Measurements from ENCODE around the gene C1GALT1.

C1GALT1 gene

DNA sequence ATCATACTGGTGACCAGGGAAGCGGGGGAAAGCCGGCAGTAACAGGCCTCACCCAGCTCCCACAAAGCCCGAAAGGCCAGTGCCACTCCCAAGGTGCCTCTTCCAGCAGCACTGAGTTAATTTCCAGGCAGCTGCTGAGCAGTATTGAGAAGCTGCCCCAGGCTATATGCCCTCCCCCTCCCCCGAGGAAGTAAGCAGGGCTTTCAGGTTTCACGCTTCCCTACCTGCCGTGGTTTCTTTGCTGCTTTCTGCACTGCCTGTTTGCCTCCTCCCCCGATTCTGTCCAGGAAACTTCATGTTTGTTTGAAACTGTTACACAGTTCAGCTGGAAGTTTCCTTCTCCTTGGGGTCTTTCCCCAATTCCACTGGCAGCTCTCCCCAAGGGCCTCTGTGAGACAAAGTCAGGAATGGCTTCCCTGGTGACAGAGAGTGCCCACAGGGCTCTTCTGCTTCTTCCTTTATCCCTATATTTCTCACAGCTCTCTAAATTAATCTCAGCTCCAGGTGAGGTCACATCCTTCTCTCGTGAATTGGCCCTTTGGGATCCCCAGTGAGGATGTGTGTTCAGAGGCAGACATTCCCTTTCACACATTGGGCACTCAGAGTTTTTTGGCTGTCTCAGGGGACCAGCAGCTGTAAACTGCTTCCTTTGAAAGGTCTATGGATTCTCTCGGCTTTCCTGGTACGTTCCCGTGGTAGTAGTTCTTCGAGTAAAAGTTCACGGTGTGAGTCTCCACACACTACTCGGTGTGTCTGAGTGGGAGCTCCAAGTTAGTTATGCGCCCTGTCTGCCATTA lies 19.4 kb downstream of the C1GALT1 start:
- DNase-seq (ENCODE audit: low spot score) = peak; percentile 58

DNA sequence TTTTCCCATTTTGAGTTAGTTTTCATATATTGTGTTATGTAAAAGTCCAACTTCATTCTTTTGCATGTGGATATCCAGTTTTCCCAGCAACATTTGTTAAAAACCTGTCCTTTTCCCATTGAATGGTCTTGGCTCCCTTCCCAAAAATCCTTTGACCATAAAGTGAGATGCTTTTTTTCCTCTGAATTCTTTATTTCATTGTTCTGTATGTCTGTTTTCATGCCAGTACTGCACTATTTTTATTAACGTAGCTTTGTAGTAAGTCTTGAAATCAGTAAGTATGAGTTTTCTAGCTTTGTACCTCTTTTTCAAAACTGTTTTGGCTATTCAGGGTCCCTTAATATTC lies 20.0 kb downstream of the C1GALT1 start:
- no peak for DNase-seq (ENCODE audit: low spot score)

DNA sequence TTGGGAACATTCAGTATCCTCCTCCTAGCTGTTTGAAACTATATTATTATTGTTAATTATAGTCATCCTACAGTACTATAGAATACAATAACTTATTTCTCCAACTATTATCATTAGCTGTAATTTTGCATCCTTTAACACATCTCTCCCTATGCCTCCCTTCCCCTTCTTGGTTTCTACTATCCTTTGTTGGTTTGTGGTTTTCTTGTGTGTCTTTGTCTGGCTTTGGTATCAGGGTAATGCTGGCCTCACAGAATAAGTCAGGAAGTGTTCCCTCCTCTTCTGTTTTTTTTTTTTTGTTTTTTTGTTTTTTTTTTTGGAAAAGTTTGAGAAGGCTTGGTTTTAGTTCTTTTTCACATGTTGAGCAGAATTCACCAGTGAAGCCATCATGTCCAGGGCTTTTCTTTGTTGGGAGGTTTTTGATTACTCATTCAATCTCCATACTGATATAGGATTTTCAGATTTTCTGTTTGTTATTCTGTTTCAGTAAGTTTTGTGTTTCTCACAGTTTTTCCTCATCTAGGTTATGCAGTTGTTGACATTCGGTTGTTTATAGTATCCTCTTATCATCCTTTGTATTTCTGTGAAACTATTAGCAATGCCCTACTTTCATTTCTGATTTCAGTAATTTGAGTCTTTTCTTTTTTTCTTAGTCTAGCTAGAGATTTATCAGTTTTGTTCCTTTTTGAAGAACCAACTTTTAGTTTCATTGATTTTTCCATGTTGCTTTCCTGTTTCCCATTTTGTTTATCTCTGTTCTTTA lies 21.6 kb downstream of the C1GALT1 start:
- no peak for DNase-seq (ENCODE audit: low spot score)

DNA sequence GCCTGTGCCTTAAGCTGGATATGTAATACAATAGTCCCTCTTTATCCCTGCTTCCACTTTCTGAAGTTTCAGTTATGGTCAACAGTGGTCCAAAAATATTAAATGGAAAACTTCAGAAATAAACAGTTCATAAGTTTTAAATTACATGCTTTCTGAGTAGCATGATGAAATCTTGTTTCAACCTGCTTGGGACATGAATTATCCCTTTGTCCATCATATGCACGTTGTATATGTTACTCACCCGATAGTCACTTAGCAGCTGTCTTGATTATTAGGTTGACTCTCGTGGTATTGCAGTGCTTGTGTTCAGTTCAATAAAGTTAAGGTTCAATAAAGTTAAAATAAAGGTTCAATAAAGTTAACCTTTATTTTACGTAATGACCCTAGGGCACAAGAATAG lies 25.5 kb downstream of the C1GALT1 start:
- DNase-seq (ENCODE audit: low spot score) = no peak

DNA sequence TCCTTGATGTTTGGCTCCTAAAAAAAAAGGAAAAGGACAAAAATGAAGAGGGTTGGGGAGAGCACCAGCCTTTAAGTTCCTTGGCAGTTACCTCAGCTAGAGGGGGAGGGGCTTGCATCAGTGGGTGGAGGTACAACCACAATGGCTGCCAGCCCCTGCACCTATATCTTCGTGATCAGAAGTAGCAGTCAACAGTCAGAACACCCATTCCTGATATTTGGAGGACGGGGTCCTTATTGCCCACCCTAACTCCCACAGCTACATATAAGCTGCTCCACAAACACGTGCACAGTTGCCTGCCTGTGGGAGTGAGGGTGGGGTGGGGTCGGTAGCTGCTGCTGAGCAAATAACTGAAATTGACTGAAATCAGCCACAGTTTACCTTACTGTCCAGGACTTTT lies 26.2 kb downstream of the C1GALT1 start:
- DNase-seq (ENCODE audit: low spot score) = no peak

DNA sequence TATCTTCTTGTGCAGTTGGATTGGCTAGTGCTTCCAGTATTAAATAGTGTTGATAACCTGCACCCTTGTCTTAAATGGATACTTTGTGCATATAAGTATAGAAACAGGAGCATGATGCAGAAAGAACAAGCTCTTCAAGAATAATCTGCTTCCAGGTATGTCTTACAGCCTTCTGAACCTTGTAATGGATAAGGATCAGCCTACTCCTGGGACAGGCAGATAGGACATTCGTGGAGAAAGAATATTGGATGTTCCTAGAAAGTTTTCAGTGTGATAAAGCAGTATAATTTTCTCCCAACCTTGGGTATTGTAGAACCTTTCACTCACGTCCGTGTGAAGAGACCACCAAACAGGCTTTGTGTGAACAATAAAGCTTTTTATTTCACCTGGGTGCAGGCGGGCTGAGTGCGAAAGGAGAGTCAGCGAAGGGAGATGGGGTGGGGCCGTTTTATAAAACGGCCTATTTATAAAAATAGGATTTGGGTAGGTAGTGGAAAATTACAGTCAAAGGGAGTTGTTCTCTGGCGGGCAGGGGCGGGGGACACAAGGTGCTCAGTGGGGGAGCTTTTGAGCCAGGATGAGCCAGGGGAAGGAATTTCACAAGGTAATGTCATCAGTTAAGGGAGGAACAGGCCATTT lies 27.2 kb downstream of the C1GALT1 start:
- no peak for DNase-seq (ENCODE audit: low spot score)

DNA sequence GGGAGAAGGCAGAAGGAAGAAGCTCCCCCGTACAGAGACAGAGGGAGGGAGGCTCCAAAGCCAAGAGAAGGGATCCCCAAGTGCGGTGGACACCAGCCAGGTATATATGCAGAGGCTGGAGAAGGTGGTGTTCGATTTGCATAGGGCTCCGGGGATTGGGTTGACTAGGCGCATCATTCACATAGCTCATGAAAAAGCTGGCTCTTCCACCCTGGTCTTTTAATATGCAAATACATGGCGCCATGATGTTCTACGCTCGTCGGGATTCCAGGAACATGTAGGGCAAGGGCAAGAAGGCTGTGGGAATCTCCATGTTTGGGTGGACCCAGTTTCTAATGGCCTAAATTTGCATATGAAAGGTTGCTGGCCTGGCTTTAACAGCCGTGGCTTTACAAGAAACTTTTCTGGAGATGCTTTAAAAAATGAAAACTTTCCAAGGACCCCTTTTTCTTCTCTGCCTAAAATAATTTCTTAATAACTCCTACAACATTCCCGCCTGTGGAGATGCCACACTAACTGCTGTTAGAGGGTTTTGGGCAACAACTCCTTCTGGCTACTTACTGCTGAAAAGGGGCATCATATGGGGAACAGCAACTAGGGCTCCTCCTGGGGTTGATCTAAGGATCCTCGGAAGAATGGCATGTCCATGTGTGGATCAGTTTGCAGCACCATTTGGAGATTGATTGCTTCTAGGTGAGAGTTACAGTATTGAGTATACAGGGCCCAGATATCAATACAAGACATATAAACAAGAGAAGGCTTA lies 28.3 kb downstream of the C1GALT1 start:
- no peak for DNase-seq (ENCODE audit: low spot score)

DNA sequence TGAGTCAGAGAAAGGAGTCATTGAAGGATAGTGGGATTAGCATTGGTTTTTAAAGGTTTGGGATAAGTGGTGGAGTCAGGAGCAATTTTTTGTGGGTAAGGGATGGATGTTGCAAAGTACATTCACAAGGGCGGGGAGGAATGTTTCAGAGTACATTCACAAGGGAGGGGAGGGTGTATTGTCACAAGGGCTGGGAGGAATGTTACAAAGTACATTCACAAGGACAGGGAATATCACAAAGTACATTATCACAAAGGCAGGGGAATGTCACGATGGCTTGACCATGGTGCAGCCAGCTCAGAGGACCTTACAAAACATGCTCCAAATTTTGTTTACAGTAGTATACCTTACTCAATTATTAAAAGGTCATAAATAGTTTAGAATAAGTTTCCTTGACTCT lies 30.3 kb downstream of the C1GALT1 start:
- DNase-seq (ENCODE audit: low spot score) = no peak

DNA sequence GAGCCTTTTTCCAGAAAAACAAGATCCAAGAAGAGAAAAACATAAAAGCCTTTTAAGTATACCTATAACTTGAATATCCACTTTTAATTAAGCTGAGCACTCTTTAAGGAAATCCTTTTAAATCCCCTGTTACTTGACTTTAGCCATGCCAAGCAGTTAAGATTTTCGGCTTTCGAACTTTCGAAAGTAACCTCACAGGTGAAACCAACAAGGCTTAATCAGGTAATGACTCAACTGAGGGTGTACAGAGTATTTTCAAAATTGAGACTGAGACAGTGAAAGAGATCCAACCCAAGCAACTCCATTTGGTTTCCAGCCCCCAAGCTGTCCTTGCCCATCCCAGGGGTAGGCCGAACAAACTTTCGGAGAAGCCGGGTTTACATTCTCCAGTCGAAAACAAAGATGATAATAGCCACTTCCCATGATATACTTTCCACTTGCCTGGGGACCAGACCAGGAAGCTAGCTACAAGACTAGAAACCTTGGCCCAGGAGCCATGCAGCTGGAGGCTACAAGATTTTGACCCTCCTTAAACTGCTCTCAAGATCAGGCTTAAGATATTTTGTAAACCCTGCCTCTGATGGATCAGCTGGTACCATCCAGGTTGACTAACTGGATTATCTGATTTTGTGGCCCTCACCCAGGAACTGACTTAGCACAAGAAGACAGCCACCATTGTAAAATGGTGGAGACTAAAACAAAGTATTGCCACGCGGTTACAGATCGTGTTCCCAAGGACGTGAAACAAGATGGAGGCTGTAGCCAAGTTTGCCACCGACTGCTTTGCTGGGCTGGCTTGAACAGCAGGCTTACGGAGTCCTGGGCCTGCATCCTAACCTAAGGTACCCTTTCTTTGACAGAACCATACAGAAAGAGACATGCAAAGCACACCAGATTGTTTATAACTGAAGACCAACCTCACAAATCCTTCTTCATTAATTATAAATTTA lies 32.3 kb downstream of the C1GALT1 start:
- DNase-seq (ENCODE audit: low spot score) = no peak

DNA sequence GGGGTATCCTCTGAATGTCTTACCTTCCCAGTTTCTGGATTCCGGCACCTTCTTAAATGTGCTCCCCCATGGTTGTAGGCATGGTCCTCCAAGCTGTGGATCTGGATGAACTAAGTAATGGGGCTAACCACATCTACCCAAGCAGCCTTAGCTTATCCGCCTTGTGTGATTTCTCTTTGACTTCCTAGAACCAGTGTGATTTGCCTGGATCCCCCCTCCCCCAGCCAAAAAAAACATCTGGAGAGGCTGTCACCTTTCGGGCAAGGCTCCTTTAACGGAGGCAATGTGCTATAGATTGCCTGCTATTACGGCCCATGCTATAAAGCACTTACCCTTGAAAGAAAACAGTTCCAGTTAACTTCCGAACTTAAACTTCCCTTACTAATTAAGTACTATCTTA lies 33.9 kb downstream of the C1GALT1 start:
- DNase-seq (ENCODE audit: low spot score) = no peak

DNA sequence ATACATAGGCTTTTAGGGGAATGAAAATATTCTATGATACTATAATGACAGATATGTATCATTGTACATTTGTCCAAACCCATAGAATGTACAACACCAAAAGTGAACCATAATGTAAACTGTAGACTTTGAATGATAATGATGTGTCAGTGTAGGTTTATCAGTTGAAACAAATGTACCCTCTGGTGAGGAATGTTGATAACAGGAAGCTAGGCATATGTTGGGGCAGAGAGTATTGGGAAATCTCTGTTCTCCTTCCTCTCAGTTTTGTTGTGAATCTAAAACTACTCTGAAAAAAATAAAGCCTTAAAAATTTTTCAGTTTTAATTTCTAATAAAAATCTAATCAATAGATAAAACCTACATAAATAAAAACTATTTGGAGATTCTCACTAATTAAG lies 36.9 kb downstream of the C1GALT1 start:
- no peak for DNase-seq (ENCODE audit: low spot score)

DNA sequence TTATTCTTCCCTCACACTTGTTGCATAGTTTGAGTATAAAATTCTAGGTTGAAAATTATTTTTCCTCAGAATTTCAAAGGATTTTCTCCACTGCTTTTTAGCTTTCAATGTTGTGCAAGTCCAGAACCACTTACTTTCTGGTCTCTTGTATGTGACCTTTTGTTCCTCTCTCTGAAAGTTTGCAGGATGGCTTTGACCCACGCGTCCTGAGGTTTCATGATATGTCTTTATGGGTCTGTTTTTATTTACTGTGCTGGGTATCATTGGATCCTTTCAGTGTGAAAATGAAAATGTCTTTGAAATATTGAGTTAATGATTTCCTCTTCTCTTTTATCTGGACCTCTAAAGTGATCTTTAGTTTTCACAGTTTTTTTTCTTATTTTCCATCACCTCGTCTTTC lies 38.5 kb downstream of the C1GALT1 start:
- no peak for DNase-seq (ENCODE audit: low spot score)

DNA sequence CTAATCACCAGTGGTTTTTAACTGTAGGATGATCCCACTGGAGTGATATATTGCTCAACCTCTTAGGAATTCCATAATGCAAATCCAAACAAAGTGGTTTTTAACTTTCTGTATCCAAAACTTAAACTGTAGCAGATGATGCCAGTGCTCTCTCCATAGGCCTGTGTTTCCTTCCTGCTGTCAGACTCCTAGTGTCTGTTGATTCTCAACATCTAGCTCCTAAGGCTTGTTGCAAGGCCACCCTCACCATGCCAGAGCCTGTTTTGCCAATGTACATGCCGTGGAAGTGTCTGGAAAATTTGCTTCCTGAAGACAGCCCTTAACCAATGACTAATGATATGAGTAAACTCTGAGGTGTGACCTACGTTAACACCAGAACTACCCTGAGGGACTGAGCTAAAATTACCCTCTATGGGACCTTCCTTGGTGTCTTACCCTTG lies 39.3 kb downstream of the C1GALT1 start:
- no peak for DNase-seq (ENCODE audit: low spot score)

DNA sequence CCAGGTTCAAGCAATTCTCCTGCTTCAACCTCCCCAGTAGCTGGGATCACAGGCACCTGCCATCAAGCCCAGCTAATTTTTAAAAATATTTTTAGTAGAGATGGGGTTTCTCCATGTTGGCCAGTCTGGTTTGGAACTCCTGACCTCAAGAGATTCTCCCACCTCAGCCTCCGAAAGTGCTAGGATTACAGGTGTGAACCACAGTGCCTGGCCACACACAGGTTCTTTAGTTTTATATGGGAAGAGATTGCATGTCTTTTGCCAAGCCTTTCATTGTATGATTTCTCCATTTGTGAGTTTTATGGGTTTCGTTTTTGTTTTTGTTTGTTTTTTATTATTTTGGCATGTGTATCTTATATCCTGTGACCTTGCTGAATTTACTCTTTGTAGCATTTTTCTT lies 40.9 kb downstream of the C1GALT1 start:
- DNase-seq (ENCODE audit: low spot score) = no peak

DNA sequence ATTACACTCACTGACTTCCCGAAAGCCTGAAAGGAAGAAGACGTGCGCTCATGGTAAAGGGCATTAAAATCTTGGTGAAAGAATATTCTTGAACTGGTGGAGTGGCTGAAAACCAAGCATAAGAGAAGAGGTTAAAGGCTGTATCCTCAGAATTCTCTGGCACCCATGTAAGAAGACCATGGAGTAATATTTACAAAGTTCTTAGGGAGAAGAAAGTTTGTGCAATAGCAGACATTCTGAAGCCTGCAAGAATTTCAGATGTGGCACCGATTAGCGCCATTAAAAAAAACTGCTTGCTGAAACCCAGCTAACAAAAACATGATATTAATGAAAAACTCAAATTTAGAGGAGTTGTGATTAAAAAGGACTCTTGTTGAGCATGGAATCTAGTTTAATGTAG lies 44.1 kb downstream of the C1GALT1 start:
- no peak for DNase-seq (ENCODE audit: low spot score)

DNA sequence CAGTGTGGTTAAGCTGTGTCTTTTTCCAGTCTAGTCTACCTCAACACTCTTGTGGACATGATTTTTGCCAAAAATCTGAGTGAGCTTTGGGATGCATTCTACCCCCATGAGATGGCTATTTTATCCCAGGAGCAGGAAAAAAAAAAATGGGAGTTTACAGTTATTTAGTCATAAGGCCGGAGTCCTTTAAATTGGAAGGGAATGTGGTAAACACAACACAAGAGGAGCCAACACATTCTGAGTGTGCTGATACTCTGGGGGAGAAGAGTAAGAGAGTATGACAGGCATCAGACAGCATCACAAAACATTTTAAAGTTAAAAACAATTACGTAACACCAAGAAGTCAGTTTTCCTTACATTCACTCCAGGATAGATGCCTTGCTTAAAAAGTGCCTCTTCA lies 46.1 kb downstream of the C1GALT1 start:
- DNase-seq (ENCODE audit: low spot score) = no peak

DNA sequence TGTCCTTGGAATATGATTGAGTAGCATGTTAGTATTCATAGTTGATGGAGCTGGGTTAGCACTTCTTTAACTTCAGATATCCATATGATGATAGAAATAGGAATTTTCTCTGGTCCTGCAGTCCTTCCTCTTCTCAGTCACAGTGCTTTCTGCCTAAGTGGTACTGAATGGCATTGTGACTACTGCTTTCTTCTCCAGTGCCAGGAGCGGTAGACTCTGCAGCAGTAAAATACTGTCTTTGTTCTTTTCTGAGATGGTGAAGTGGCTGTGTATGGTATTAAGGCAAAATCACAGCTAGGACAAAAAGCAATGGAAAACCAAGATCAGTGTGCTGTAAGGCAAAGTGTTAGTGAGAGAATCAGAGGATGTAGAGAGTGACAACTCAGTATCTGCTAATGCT lies 46.6 kb downstream of the C1GALT1 start:
- no peak for DNase-seq (ENCODE audit: low spot score)

DNA sequence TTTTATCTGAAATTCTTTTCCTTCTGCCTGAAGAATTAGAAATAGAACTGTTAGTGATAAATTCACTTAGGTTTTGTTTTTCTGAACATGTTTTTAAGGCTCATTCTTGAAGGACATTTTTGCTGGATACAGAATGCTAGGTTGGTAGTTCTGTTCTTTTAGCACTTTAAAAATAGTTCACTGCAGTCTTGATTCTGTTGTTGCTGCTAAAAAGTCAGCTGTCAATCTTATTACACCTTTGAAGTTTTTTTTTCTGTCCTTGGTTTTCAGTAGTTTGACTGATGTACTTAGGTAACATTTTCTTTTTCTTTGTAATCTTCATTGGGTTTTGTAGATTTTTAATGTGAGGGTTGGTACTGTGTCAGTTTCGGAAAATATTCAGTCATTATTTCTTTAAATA lies 48.7 kb downstream of the C1GALT1 start:
- no peak for DNase-seq (ENCODE audit: low spot score)

DNA sequence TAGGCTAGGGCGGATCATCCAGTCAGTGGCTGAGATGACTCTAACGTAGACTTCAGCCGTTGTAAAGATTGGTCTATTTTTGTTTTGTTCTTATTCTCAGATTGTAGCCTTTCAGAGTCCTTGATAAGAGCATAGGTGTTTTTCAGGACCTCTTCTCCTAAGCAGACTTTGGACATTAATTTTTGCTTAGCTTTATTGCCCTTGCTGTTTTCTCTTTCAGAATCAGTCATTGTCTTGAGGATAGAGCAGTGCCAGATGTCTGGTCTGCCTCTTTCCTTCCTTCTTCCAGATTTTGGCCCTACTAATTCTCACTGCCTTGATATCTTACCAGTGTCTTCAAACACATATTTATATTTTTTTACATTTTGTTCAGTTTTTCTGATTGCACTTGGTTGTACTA lies 49.5 kb downstream of the C1GALT1 start:
- DNase-seq (ENCODE audit: low spot score) = no peak

DNA sequence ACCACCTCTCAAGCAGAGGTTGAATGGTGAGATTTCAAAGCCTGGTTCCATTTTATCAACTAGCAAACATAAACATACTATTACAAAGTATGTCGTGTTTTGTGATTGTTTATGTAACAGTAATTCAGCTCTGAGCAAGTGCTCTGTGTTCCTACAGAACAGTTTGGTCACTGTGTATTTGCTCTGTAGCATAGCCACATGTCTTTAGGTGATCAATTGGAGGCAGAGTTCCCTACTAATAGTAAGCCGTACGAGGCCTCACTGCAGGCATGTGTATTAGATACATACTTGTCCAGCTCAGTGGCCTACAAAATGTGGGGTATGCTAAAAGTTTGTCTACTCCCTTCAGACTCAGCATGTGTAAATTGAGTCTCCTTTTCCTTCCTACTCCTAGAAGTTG lies 53.0 kb downstream of the C1GALT1 start:
- no peak for DNase-seq (ENCODE audit: low spot score)

DNA sequence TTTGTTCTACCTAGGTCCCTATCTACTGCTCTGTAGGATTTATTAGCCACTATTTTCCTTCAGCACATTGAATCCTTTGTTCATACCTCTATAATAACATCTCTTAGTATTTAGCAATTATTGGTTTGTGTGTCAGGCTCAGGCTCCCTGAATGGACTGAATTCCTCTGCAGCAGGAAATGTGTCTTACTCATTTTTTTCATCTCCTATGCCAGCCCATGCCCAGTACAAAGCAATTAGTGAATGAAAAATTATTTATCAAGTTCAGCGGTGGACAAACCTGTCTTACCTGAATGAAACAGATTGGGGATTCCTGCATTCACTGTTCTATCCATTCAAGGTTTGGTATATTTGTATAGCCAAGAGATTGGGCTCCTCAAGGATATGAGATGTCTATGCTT lies 53.7 kb downstream of the C1GALT1 start:
- no peak for DNase-seq (ENCODE audit: low spot score)
